ENCODE data around the gene LRRC25.
"Not testable (repeated sequence)": the region's sequence is repeated elsewhere in the genome, so short reads cannot be mapped to it uniquely, and the experiment has no call there.

Gene LRRC25

GRCh38 chr19:18424890-18425514 is 27.6 kb upstream of the LRRC25 start:
- DNase-seq (ENCODE audit: low read depth), result no peak

GRCh38 chr19:18424122-18424889 is 26.9 kb upstream of the LRRC25 start:
- DNase-seq (ENCODE audit: low read depth), result no peak

GRCh38 chr19:18423258-18424020 is 26.0 kb upstream of the LRRC25 start:
- DNase-seq (ENCODE audit: low read depth), result no peak

- DNase-seq (ENCODE audit: low read depth), result no peak
These were observed 25.2 kb upstream of the LRRC25 start for GRCh38 chr19:18422530-18423191.

GRCh38 chr19:18421371-18421959 is 24.0 kb upstream of the LRRC25 start:
- DNase-seq (ENCODE audit: low read depth), result no peak

DNA sequence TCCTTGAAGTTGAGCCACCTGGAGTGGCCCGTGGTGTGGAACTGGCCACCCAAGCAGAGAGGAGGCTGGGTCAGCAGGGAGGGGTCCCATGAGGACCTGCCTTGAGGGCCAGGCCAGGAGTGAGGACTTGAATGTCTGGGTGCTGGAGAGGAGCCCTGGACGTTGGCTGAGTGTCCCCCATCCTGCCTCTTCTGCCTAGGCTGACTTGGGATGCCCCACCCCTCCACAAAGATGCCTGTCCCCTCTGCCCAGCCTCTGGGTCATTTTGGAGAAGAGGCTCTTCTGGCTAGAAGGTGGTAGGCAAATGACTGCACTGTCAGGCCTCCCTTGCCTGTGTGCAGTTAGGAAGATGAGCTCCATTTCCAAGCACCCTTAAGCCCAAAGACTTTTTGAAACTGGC is 23.5 kb upstream of the LRRC25 start:
- DNase-seq (ENCODE audit: low read depth), result no peak

GRCh38 chr19:18419699-18420460 is 22.5 kb upstream of the LRRC25 start:
- no peak for DNase-seq (ENCODE audit: low read depth)

- DNase-seq (ENCODE audit: low read depth), result peak; percentile 29
These were observed 21.8 kb upstream of the LRRC25 start, which contains the start of gene SSBP4 for GRCh38 chr19:18419195-18419698. TSS of gene SSBP4 (plus strand) at chr19:18419398. CDS start at chr19:18419649, 251 bp downstream.

DNA sequence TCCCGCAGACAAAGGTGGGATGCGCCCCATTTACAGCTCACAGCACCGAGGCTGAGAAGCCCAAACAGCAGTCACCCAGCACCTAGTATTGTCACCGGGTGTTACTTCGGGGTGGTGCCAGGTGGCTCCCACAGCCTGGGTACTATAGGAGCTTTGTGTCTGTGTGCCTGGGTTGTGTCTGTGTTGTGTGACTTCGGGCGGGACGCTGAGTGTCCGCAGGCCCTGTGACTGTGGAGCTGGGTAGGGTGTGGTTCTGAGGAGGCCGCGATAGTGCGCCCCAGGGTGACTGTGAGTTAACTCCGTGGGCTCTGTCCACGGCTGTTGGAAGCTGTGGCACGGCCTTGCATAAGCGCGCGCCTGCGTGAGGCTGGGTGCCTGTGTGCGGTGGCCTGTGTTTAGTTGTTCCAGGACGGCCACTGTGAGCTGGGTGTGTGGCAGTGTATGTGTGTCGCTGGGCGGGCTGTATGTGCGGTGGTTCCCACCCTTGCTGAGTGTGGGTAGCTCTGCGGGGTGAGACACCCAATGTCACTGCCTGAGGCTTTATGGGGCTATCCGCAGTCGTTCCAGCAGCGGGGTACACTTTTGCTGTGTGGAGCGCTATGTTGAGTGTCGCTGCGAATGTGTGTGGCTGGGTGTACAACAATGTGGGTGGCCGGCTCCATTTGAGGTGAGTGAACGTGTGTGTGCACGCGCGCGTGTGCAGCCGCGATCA is 21.2 kb upstream of the LRRC25 start:
- DNase-seq (ENCODE audit: low read depth), result no peak

DNA sequence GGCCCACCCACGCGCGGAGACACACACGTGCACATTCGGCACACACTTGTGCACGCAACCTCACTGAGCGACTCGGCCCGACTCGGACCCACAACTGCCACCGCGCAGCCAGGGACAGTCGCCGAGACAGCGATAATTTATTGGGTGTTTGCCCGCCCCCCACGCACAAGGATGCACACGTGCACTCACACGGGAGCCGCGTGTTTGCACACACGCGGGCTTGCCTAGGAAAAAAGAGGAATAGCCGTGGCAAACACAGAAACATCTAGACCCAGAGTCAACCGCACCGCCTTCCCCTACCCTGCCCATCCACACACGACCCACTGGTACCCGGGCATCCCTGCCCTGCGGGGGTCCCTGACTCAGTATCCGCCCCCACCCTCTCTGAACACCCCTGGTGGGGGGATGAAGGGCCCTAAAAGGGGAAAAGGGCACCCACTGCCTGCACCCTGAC is 20.6 kb upstream of the LRRC25 start:
- no peak for DNase-seq (ENCODE audit: low read depth)

- peak; percentile 28 for DNase-seq (ENCODE audit: low read depth)
These were observed 20.0 kb upstream of the LRRC25 start for GRCh38 chr19:18417250-18418028.

DNA sequence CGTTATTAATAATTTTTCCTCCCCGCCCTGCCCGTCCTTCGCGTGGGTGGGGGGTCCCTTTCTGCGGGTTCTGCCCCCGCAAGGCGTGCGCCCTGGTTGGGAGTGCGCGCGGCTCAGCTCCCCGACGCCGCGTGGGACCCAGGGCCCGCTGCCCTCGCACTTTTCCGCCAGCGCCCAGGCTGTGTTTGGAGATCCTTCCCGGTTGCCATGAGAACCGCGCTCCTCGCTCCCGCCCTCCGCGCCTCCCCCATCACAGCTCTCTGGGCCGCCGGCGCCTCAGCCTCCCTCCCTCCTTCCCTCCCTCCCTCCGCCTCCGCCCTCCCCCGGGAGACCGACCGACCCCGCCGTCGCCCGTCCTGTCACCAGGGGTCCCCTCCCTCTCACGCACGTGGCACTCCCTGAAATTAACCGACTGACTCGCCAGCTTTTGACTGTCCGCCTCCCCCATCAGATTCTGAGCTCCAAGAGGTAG is 19.4 kb upstream of the LRRC25 start:
- peak; percentile 46 for DNase-seq (ENCODE audit: low read depth)

GRCh38 chr19:18415178-18415867 is 17.9 kb upstream of the LRRC25 start:
- DNase-seq (ENCODE audit: low read depth), result peak; percentile 22

DNA sequence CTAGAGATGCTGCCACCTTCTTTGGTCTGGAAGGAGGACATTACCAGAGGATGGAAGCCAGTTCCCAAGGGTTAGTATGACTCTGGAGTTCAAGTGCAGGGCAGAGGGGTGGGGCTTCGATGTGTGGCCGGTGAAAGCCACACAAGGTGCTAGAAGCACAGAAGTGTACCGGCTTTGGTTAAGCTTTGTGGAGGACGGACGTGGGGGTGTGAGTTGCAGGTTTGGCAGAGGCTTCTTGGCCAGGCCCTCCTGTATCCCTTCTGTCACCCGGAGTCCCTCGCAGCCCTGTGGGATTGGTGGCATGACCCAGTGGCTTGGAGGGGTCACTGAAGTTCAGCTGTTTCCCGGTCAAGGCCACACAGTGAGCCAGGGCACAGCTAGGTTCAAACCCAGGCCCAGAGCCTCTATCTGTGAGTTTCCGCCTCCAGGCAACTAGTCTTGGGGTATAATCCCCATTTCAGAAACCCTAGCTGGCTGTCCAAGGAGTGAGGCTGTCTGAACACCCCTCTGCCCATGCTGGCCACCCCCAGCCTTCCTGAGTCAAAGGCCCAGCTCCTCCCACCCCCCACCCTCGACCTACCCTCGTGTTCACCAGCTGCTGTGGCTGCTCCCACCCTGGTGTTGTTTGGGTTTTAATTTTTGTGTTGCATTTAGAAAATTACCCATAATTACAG is 17.2 kb upstream of the LRRC25 start:
- DNase-seq (ENCODE audit: low read depth), result no peak

- no peak for DNase-seq (ENCODE audit: low read depth)
These were observed 15.3 kb upstream of the LRRC25 start for GRCh38 chr19:18412610-18413239.

DNA sequence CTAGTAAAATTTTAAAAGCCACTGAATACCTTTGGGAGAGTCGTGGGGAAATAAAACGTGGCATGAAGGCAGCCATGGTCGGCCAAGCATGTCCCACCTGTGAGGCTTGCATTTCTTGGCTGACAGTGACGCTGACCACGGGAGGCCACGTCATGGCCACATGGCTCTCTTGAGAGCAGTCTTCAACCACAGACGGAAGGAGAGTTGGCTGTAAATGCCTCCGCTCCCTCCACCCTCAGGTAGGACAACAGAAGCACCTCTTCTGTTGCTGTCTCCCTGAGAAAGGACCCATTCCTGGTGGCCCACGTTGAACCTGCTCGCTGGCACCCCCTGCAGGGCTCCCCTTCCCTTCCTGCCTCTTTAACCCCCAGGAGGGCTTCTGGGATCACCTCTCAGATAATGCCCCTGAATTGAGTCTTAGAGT is 10.6 kb upstream of the LRRC25 start:
- no peak for DNase-seq (ENCODE audit: low read depth)

DNA sequence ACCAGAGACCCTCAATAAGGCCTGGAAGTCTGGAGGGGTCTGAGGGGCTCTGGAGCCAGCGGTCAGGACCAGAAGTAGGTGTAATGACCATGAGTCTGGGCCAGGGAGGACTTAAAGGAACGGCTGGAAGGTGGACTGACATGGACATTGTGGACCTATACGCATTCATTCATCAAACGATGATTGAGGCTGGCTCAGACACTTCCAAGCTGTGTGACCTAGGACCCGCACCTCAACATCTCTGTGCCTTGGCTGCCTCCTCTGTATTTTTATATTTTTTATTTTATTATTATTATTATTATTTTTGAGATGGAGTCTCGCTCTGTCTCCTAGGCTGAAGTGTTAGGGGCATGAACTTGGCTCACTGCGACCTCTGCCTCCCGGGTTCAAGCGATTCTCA is 9.3 kb upstream of the LRRC25 start:
- no peak for DNase-seq (ENCODE audit: low read depth)

DNA sequence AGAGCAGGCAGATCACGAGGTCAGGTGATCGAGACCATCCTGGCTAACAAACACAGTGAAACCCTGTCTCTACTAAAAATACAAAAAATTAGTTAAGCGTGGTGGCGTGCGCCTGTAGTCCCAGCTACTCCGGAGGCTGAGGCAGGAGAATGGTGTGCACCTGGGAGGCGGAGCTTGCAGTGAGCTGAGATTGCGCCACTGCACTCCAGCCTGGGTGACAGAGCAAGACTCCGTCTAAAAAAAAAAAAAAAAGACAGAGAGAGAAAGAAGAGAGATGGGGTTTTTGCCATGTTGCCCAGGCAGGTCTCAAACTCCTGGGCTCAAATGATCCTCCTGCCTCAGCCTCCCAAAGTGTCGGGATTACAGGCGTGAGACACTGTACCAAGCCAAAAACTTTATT is 8.3 kb upstream of the LRRC25 start:
- not testable (repeated sequence) for DNase-seq (ENCODE audit: low read depth)
